Fibroblast of pulmonary artery (primary cell): ENCODE results near the gene VWC2.

Experiments used
- DNase-seq: peaks from one replicate; pipeline ENCODE4 v3.0.0-alpha.2; 2010; ENCODE audit warnings: low read depth
- H3K4me3 ChIP-seq: replicated peaks from 2 replicates; pipeline ENCODE4 v1.5.1; 2011; ENCODE audit warnings: low read depth, mild to moderate bottlenecking, control low read depth, low read length, moderate library complexity
- TF ChIP-seq, protein P1 (sequence below): IDR thresholded peaks from 2 replicates; pipeline ENCODE4 v1.5.1; 2011; ENCODE audit warnings: mild to moderate bottlenecking, control low read depth, low read length, inconsistent platforms; ENCODE audit errors: missing control alignments

The VWC2 gene

DNA sequence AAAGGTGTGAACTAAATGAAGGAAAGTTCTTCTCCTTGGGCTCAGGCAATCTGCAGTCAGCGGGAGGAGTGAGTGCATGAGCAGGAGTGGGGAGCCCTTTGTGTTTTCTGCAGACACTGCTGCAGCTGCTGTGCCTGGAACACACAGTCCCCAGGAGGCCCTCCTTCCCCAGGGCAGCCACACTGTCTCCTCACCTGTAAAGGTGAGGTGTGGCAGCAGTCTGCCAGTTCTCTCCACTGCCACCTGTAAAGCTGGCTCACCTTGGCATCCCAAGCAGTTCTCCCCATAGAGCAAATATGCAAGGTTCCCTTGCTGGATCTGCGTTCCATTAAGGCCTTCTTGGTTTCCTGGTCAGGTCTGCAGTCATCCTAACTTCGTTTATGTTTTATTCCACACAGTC lies 5.2 kb upstream of the VWC2 start:
- TF ChIP-seq, protein P1, sequence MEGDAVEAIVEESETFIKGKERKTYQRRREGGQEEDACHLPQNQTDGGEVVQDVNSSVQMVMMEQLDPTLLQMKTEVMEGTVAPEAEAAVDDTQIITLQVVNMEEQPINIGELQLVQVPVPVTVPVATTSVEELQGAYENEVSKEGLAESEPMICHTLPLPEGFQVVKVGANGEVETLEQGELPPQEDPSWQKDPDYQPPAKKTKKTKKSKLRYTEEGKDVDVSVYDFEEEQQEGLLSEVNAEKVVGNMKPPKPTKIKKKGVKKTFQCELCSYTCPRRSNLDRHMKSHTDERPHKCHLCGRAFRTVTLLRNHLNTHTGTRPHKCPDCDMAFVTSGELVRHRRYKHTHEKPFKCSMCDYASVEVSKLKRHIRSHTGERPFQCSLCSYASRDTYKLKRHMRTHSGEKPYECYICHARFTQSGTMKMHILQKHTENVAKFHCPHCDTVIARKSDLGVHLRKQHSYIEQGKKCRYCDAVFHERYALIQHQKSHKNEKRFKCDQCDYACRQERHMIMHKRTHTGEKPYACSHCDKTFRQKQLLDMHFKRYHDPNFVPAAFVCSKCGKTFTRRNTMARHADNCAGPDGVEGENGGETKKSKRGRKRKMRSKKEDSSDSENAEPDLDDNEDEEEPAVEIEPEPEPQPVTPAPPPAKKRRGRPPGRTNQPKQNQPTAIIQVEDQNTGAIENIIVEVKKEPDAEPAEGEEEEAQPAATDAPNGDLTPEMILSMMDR, result no peak
- no peak overlapping the region for H3K4me3 ChIP-seq
- no peak for DNase-seq

DNA sequence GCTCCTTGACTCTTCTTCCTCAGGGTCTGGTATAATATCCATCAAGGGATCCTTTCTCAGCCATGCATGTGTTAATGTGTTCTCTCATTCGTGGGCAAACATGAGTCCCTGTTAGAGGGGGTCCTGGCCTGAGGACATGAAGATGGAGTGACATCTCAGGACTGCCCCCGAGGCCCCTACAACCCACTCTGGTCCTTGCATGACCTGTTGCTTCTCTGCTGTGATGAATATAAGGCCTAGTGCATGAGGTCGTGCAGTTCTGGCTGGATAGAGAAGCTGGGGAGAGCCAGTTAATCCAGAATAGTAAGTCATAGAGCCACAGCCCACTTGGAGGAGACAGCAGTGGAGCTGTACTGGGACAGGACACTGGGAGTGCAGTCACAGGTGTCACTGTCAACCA lies 4.6 kb upstream of the VWC2 start:
- no peak overlapping the region for H3K4me3 ChIP-seq
- DNase-seq, result no peak
- TF ChIP-seq, protein P1, result no peak

DNA sequence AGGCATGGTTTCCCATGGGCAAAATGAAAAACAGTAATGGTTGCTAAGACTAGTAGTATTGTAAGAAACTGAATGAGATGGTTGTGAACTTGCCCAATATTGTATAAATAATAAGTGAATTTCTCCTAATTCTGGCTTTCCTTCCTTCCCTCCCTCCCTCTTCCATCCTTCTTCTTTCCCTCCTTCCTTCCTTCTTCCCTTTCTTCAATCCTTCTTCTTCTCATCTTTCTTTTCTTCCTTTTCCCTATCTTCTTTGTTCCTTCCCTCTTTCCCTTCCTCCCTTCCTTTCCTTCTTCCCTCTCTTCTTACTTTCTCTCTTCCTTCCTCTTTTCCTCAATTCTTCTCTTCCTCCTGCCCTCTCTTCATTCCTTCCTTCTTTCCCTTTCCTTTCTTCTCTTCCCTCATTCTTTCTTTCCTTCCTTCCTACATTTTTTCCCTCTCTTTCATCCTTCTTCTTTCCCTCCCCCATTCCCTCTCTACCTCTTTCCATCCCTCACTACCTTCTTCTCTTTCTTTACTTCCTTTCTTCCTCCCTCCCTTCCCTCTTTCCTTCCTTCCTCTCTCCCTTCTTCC lies 4.1 kb upstream of the VWC2 start:
- H3K4me3 ChIP-seq, result no peak overlapping the region
- DNase-seq, result no peak
- TF ChIP-seq, protein P1, result no peak

DNA sequence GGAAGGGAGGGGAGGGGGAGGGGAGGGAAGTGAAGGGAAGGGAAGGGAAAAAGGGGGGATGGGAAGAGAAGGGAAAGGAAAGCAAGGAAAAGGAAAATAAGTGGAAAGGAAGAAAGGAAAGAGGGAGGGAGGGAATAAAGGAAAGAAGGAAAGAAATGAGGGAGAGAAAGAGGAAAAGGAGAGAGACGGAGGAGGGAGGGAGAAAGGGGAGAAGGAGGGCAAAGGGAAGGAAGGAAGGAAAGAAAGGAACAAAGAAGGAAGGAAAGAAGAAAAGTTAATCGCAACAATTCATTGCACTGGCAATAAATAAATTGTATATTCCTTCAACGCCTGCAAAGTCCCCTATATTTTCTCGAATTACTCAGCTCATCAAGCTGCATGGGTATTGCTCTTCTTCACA lies 2.6 kb upstream of the VWC2 start:
- TF ChIP-seq, protein P1, result no peak
- H3K4me3 ChIP-seq, result no peak overlapping the region
- DNase-seq, result no peak

DNA sequence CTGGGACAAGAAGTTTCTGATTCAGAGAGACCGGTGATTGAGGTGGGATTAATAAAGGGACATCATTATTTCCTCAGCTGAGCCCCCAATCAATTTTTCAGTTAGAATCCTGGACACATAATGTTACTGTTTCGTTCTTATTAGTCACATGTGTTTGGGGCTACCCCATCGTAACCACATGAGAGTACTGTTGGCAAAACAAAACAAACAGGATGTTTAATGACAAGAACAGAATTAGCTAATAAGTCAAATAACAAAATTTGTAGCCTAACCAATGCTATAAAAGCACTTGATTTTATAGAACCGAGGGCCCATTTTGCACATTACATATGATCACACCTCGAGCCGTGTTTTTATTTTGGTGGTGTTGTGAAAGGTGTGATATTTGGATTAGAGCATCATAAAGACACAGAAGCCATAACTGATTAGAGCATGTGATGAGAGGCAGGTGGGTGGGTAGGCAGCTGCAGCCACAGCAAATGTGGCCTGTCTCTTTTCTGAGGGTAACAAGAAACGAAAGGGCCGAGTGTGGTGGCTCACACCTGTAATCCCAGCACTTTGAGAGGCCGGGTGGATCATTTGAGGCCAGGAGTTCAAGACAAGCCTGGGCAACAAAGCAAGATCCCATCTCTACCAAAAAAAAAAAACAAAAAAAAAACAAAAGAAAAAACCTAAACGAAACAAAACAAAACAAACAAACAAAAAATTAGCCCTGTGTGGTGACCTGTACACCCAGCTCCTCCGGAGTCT lies 1.8 kb upstream of the VWC2 start:
- TF ChIP-seq, protein P1, result no peak
- no peak overlapping the region for H3K4me3 ChIP-seq
- DNase-seq, result no peak

DNA sequence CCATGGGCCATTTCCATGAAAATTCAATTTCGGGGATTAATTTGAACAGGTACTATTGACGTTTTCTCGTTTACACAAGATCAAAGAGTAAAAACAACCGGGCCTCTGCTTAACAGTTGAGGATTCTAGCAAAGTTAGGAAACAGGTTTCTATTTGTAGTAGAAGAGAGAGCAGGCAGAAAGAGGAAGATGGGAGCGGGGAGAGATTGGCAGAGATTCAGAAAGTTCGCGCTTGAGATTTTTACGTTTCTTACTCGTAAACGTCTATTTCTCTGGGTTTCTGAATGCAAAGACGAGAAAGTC lies 571 bp upstream of the VWC2 start:
- DNase-seq, result no peak
- H3K4me3 ChIP-seq, result no peak overlapping the region
- TF ChIP-seq, protein P1, result no peak

DNA sequence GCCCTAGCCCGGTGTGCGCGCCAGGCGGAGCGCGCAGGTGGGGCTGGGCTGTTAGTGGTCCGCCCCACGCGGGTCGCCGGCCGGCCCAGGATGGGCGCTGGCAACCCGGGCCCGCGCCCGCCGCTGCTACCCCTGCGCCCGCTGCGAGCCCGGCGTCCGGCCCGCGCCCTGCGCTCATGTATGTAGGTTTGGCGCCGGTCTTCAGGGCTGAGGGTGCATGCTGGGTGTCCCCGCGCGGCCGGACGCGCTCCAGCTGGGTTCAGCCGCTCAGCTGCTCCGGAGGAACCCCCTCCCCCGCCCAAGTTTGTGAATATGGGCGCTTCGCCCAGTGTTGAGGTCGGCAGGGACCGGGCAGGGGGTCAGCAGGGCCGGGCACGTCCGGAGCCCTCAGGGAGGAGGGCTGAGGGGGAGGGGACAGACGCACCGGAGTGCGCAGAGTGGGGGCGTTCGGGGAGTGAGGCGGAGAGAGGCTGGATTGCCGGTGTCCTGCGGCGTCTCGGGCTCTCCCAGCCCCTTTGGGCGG lies 559 bp downstream of the VWC2 start:
- H3K4me3 ChIP-seq, result no peak overlapping the region
- TF ChIP-seq, protein P1, result no peak

More for the DNA sequence above, 559 bp downstream of the VWC2 start:
- no peak for DNase-seq
